SK-N-SH treated with all-trans-retinoic acid at 6 μM for 48 hours (cell line): ENCODE results near the gene CDON.

ENCODE experiments used
- ATAC-seq: fragments of 200-7000 bp; cut with Tn5 transposase; 3 replicates; pipeline ENCODE4 v1.9.1; 2020; ENCODE audit warnings: mild to moderate bottlenecking, moderate library complexity
- ARNTL ChIP-seq: fragments of 450-650 bp; formaldehyde crosslinking; IDR thresholded peaks from 2 replicates; pipeline ENCODE4 v1.5.0; 2020; ENCODE audit warnings: low read depth, mild to moderate bottlenecking, moderate library complexity, borderline replicate concordance
- CSDC2 ChIP-seq: fragments of 250-450 bp; sonication (Bioruptor Pico); IDR thresholded peaks from 2 replicates; pipeline ENCODE4 v1.5.0; 2020; ENCODE audit warnings: mild to moderate bottlenecking, moderate library complexity
- ESRRG ChIP-seq: fragments of 250-450 bp; sonication (Bioruptor Pico); IDR thresholded peaks from 2 replicates; pipeline ENCODE4 v1.6.1; 2021; ENCODE audit warnings: mild to moderate bottlenecking
- GLIS3 ChIP-seq: fragments of 250-450 bp; sonication (Bioruptor Pico); IDR thresholded peaks from 2 replicates; pipeline ENCODE4 v1.5.0; 2020; ENCODE audit warnings: mild to moderate bottlenecking, moderate library complexity
- ISL1 ChIP-seq: fragments of 250-450 bp; sonication (Bioruptor Pico); IDR thresholded peaks from 2 replicates; pipeline ENCODE4 v2.1.2; 2022; ENCODE audit warnings: mild to moderate bottlenecking, moderate library complexity
- OSR1 ChIP-seq: fragments of 250-450 bp; sonication (Bioruptor Pico); IDR thresholded peaks from 2 replicates; pipeline ENCODE4 v1.8.0; 2022; ENCODE audit warnings: moderate library complexity, mild to moderate bottlenecking, inconsistent platforms
- PATZ1 ChIP-seq: fragments of 250-450 bp; sonication (Bioruptor Pico); IDR thresholded peaks from 2 replicates; pipeline ENCODE4 v1.8.0; 2020; ENCODE audit warnings: mild to moderate bottlenecking, moderate library complexity, borderline replicate concordance
- PPARA ChIP-seq: fragments of 250-450 bp; sonication (Bioruptor Pico); IDR thresholded peaks from 2 replicates; pipeline ENCODE4 v1.5.0; 2020; ENCODE audit warnings: mild to moderate bottlenecking, borderline replicate concordance
- RARB ChIP-seq: fragments of 250-450 bp; sonication (Bioruptor Pico); IDR thresholded peaks from 2 replicates; pipeline ENCODE4 v1.8.0; 2021; ENCODE audit warnings: mild to moderate bottlenecking, moderate library complexity
- SNAI2 ChIP-seq: fragments of 250-450 bp; sonication (Bioruptor Pico); IDR thresholded peaks from 2 replicates; pipeline ENCODE4 v1.5.0; 2020; ENCODE audit warnings: mild to moderate bottlenecking, moderate library complexity
- TCF4 ChIP-seq: fragments of 250-450 bp; sonication (Bioruptor Pico); IDR thresholded peaks from 2 replicates; pipeline ENCODE4 v1.8.0; 2021; ENCODE audit warnings: mild to moderate bottlenecking, moderate library complexity, borderline replicate concordance
- TOX ChIP-seq: fragments of 250-450 bp; sonication (Bioruptor Pico); IDR thresholded peaks from 2 replicates; pipeline ENCODE4 v1.8.0; 2021; ENCODE audit warnings: mild to moderate bottlenecking, moderate library complexity, borderline replicate concordance
- ZFP3 ChIP-seq: fragments of 250-450 bp; sonication (Bioruptor Pico); IDR thresholded peaks from 2 replicates; pipeline ENCODE4 v1.5.0; 2020; ENCODE audit warnings: mild to moderate bottlenecking, moderate library complexity
- ZFP30 ChIP-seq: fragments of 450-650 bp; formaldehyde crosslinking; IDR thresholded peaks from 2 replicates; pipeline ENCODE4 v1.5.0; 2022; ENCODE audit warnings: mild to moderate bottlenecking, moderate library complexity
- ZNF565 ChIP-seq: fragments of 450-650 bp; formaldehyde crosslinking; conservative IDR thresholded peaks from 2 replicates; pipeline ENCODE4 v1.5.0; 2020; ENCODE audit warnings: low read depth, mild to moderate bottlenecking, moderate library complexity
- ZNF8 ChIP-seq: fragments of 450-650 bp; formaldehyde crosslinking; IDR thresholded peaks from 2 replicates; pipeline ENCODE4 v1.5.0; 2020; ENCODE audit warnings: mild to moderate bottlenecking, moderate library complexity
- TF ChIP-seq, protein P1 (sequence below): fragments of 250-450 bp; sonication (Bioruptor Pico); IDR thresholded peaks from 2 replicates; pipeline ENCODE4 v1.5.1; 2021; ENCODE audit warnings: mild to moderate bottlenecking, moderate library complexity
- TF ChIP-seq, protein P2 (sequence below): fragments of 250-450 bp; sonication (Bioruptor Pico); IDR thresholded peaks from 2 replicates; pipeline ENCODE4 v1.5.1; 2020; ENCODE audit warnings: low read depth, mild to moderate bottlenecking, moderate library complexity
- TF ChIP-seq, protein P3 (sequence below): fragments of 250-450 bp; sonication (Bioruptor Pico); IDR thresholded peaks from 2 replicates; pipeline ENCODE4 v1.8.0; 2021; ENCODE audit warnings: low read depth, mild to moderate bottlenecking, moderate library complexity, borderline replicate concordance

Gene CDON

GRCh38 chr11:126102436-126102981, 39.8 kb upstream of the CDON start:
- ATAC-seq, result peak; percentile 60
- no peak for TF ChIP-seq ZFP3 (CRISPR knock-in tag)
- TF ChIP-seq ZNF565 (CRISPR knock-in tag), result no peak
- TF ChIP-seq ZFP30 (CRISPR knock-in tag), result no peak
- no peak for TF ChIP-seq CSDC2 (CRISPR knock-in tag)
- TF ChIP-seq, protein P1, sequence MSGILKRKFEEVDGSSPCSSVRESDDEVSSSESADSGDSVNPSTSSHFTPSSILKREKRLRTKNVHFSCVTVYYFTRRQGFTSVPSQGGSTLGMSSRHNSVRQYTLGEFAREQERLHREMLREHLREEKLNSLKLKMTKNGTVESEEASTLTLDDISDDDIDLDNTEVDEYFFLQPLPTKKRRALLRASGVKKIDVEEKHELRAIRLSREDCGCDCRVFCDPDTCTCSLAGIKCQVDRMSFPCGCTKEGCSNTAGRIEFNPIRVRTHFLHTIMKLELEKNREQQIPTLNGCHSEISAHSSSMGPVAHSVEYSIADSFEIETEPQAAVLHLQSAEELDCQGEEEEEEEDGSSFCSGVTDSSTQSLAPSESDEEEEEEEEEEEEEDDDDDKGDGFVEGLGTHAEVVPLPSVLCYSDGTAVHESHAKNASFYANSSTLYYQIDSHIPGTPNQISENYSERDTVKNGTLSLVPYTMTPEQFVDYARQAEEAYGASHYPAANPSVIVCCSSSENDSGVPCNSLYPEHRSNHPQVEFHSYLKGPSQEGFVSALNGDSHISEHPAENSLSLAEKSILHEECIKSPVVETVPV, result no peak

DNA sequence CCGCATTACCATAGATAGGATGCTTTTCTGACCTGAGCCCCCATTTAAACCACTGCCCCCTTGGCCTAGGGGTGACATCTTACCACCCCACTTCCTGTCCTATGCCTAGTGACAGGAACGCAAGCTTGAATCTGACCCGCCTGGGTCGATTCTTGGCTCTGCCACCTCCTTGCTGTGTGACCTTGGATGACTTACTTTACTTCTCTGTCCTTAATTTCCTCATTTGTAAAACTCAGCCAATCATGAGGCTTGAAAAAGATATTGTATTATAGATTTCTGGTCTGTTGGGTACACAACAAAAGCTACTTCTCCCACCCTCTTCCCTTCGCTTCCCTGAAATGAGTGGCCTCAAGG, 39.2 kb upstream of the CDON start:
- no peak for TF ChIP-seq PATZ1 (CRISPR knock-in tag)
- TF ChIP-seq, protein P2, sequence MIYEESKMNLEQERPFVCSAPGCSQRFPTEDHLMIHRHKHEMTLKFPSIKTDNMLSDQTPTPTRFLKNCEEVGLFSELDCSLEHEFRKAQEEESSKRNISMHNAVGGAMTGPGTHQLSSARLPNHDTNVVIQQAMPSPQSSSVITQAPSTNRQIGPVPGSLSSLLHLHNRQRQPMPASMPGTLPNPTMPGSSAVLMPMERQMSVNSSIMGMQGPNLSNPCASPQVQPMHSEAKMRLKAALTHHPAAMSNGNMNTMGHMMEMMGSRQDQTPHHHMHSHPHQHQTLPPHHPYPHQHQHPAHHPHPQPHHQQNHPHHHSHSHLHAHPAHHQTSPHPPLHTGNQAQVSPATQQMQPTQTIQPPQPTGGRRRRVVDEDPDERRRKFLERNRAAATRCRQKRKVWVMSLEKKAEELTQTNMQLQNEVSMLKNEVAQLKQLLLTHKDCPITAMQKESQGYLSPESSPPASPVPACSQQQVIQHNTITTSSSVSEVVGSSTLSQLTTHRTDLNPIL, result no peak
- TF ChIP-seq ESRRG (CRISPR knock-in tag), result no peak
- no peak for TF ChIP-seq GLIS3 (CRISPR knock-in tag)
- no peak for TF ChIP-seq ZFP30 (CRISPR knock-in tag)
- no peak for TF ChIP-seq ZNF565 (CRISPR knock-in tag)
- no peak for TF ChIP-seq ARNTL (CRISPR knock-in tag)
- no peak for TF ChIP-seq RARB (CRISPR knock-in tag)
- TF ChIP-seq TOX (CRISPR knock-in tag), result no peak
- no peak for TF ChIP-seq SNAI2 (CRISPR knock-in tag)
- TF ChIP-seq CSDC2 (CRISPR knock-in tag), result no peak
- no peak for ATAC-seq

DNA sequence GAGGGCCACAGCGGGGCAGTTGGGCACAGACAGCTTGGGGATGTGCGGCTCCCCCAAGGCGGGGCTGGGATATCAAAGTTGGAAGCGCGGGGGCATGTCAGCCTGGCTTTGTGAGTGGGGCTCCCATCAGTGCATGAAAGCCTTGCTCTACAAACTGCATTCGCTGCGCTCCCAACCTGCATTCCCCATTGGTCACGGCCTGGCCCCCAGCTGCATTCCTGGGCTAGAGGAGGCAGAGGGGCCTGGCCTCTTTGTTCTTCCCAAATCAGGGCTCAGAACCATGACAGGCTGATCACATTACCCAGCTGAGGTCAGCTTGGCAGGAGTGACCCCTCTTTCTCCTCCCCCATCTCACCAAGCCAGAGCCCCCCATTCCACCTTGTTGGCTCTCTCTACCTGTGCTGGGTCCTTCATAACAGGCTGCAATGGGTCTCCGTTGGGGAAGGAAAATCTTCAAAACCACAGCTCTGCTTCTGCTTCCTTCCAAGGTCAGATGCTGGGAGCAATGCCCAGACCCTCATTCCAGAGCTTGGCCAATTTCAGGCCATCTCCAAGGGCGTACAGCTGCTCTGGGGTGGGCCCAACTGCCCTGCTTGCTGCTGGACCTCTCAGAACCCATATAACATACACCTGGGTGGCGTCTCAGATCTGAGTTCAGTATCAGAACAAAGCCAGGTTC, 38.7 kb upstream of the CDON start:
- ATAC-seq, result no peak
- TF ChIP-seq OSR1 (CRISPR knock-in tag) (no peak), PPARA (CRISPR knock-in tag) (no peak), ISL1 (CRISPR knock-in tag) (no peak), ZFP3 (CRISPR knock-in tag) (no peak), CSDC2 (CRISPR knock-in tag) (no peak), ZNF8 (CRISPR knock-in tag) (no peak)
- TF ChIP-seq, protein P2, result no peak

DNA sequence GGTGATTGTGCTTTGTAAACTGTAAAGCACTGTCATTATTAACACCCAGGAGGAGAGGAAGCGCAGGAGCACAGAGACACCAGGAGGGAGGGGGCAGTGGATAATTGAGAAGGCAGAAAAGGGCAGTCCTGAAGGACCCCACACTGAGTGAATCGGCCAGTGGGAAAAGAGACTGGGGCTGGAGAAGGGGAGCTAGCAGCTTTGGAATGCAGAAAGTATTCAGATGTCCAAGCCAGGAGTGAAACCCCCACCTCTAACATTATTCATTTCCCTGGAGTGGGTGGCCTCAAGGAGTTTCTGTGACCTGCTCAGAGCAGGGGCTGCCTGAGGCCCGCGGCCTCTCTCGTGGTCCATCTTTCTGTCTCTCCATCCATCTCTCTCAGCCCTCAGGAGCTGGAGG, 38.0 kb upstream of the CDON start:
- TF ChIP-seq ESRRG (CRISPR knock-in tag) (no peak), ARNTL (CRISPR knock-in tag) (no peak), TCF4 (CRISPR knock-in tag) (no peak), ZNF565 (CRISPR knock-in tag) (no peak), RARB (CRISPR knock-in tag) (no peak), ZFP30 (CRISPR knock-in tag) (no peak), PATZ1 (CRISPR knock-in tag) (no peak), SNAI2 (CRISPR knock-in tag) (no peak), GLIS3 (CRISPR knock-in tag) (no peak), ZFP3 (CRISPR knock-in tag) (no peak), ISL1 (CRISPR knock-in tag) (no peak), ZNF8 (CRISPR knock-in tag) (no peak), OSR1 (CRISPR knock-in tag) (no peak), TOX (CRISPR knock-in tag) (no peak), PPARA (CRISPR knock-in tag) (no peak), CSDC2 (CRISPR knock-in tag) (no peak)
- TF ChIP-seq, protein P1, result no peak
- TF ChIP-seq, protein P3, sequence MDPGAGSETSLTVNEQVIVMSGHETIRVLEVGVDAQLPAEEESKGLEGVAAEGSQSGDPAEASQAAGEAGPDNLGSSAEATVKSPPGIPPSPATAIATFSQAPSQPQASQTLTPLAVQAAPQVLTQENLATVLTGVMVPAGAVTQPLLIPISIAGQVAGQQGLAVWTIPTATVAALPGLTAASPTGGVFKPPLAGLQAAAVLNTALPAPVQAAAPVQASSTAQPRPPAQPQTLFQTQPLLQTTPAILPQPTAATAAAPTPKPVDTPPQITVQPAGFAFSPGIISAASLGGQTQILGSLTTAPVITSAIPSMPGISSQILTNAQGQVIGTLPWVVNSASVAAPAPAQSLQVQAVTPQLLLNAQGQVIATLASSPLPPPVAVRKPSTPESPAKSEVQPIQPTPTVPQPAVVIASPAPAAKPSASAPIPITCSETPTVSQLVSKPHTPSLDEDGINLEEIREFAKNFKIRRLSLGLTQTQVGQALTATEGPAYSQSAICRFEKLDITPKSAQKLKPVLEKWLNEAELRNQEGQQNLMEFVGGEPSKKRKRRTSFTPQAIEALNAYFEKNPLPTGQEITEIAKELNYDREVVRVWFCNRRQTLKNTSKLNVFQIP, result no peak
- ATAC-seq, result no peak
